NCI-H2227 treated with DMSO at 0.1 percent for 48 hours (cell line): ENCODE results near the gene ITGAE.

Experiments
- DNase-seq: peaks from one replicate; lab custom pipeline; 2025; lab: John Stamatoyannopoulos, UW

The ITGAE gene

GRCh38 chr17:3667366-3668278 lies 133.4 kb downstream of the ITGAE start:
- DNase-seq: peak; percentile 62

- no peak for DNase-seq
These were observed 134.5 kb downstream of the ITGAE start for GRCh38 chr17:3666516-3666915.

GRCh38 chr17:3665834-3666233 lies 135.2 kb downstream of the ITGAE start:
- no peak for DNase-seq
